Uterus (tissue), 4 donors: ENCODE results near the gene CDK15. TPM values are rescaled to one million over a fixed set of nuclear protein-coding genes. Genes with fewer than 3 reads are reported as not detected.

Experiments
- DNase-seq, 2 donors: peaks; one replicate each; pipeline ENCODE4 v3.0.0-alpha.2; 2019 to 2020
- H3K27ac ChIP-seq, 2 donors: fragments of 200-600 bp; sonication (generic); 1 replicate in 1 of 2; 2 replicates in 1 of 2; pipeline ENCODE4 v1.5.1; 2016 to 2018
- H3K27me3 ChIP-seq, 2 donors: fragments of 200-600 bp; sonication (generic); one replicate each; pipeline ENCODE4 v1.5.1; 2018 to 2019; ENCODE audit warnings: control low read depth in 1 of 2
- H3K36me3 ChIP-seq, 2 donors: fragments of 200-600 bp; sonication (generic); one replicate each; pipeline ENCODE4 v1.5.1; 2019; ENCODE audit warnings: control low read depth in 1 of 2
- H3K4me1 ChIP-seq, 2 donors: fragments of 200-600 bp; sonication (generic); one replicate each; pipeline ENCODE4 v1.5.1; 2018 to 2019; ENCODE audit warnings: control low read depth in 1 of 2
- H3K4me3 ChIP-seq, 2 donors: fragments of 200-600 bp; sonication (generic); 1 replicate in 1 of 2; 2 replicates in 1 of 2; pipeline ENCODE4 v1.5.1; 2018 to 2019; ENCODE audit warnings: mild to moderate bottlenecking in 1 of 2
- H3K9me3 ChIP-seq, 2 donors: fragments of 200-600 bp; sonication (generic); one replicate each; pipeline ENCODE4 v1.5.1; 2019; ENCODE audit warnings: control low read depth in 1 of 2
- POLR2A ChIP-seq, 2 donors: fragments of 450-650 bp; IDR thresholded peaks; one replicate each; pipeline ENCODE4 v1.6.1; 2016; ENCODE audit warnings: antibody characterized with exemption in 2 of 2, mild to moderate bottlenecking in 1 of 2, moderate library complexity in 1 of 2
- intact Hi-C: fragments of 100-400 bp; cut with DNase I; formaldehyde crosslinking; loops from one replicate; pipeline ENCODE4 v1.15.1; 2023; ENCODE audit warnings: low total_unique reads
- small RNA-seq: library from RNA; depleted of rRNA; stranded (forward); fragments of <200 nt; gene quantifications from one replicate; pipeline ENCODE3, GENCODE V24; 2016
- total RNA-seq, 4 donors: library from RNA; depleted of rRNA in 3 of 4; stranded (reverse); fragments of >200 nt in 3 of 4; gene quantifications; one replicate each; pipeline versions ENCODE4 v1.1.0 to v1.2.4, GENCODE V29; 2014 to 2023
- TF ChIP-seq, protein P1 (sequence below), 4 experiments: fragments of 200-600 bp in 2 of 4; fragments of 450-650 bp in 2 of 4; sonication (generic) in 2 of 4; IDR thresholded peaks; one replicate each; pipeline ENCODE4 v1.5.1; 2016 to 2019; ENCODE audit warnings: antibody characterized with exemption in 4 of 4, mild to moderate bottlenecking in 2 of 4, moderate library complexity in 1 of 4
- donor health status: DM: yes; HTN: yes; CAD: no.

The CDK15 gene
- total RNA-seq, 4 donors from 2014 or later = 0.55 to 6.9 (median 0.88) TPM; not detected in 1

DNA sequence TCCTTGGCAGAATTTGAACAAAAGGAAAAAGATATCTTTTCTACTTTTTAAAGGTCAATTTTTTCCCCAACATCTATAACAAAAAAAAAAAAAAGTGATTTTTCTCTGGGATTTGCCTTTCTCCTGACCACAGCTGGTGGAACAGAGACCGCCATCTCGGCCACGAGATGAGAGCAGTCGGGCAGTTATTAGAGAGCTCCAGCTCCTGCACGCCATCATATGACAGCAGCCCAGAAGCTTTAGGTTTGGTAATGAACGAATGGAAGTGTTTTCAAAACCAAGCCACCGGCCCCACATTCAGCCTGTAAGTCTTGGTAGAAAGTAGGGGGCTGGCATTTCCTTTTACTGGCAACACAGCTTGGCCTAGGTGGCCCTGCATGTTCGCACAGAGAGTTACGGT is 132.4 kb downstream of the CDK15 start:
- H3K4me3 ChIP-seq = no peak overlapping the region
- TF ChIP-seq POLR2A (IDR thresholded peaks at IDR 0.05) = no peak
- TF ChIP-seq, protein P1, sequence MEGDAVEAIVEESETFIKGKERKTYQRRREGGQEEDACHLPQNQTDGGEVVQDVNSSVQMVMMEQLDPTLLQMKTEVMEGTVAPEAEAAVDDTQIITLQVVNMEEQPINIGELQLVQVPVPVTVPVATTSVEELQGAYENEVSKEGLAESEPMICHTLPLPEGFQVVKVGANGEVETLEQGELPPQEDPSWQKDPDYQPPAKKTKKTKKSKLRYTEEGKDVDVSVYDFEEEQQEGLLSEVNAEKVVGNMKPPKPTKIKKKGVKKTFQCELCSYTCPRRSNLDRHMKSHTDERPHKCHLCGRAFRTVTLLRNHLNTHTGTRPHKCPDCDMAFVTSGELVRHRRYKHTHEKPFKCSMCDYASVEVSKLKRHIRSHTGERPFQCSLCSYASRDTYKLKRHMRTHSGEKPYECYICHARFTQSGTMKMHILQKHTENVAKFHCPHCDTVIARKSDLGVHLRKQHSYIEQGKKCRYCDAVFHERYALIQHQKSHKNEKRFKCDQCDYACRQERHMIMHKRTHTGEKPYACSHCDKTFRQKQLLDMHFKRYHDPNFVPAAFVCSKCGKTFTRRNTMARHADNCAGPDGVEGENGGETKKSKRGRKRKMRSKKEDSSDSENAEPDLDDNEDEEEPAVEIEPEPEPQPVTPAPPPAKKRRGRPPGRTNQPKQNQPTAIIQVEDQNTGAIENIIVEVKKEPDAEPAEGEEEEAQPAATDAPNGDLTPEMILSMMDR (IDR thresholded peaks at IDR 0.05) = no peak
- no peak for DNase-seq
- intact Hi-C loops = no loop called here
- H3K27me3 ChIP-seq = no peaks in the 10 kb centered on the region
- H3K9me3 ChIP-seq = no peaks in the 10 kb centered on the region
- no peak overlapping the region for H3K27ac ChIP-seq
- no peaks in the 10 kb centered on the region for H3K4me1 ChIP-seq
- no peaks in the 10 kb centered on the region for H3K36me3 ChIP-seq

DNA sequence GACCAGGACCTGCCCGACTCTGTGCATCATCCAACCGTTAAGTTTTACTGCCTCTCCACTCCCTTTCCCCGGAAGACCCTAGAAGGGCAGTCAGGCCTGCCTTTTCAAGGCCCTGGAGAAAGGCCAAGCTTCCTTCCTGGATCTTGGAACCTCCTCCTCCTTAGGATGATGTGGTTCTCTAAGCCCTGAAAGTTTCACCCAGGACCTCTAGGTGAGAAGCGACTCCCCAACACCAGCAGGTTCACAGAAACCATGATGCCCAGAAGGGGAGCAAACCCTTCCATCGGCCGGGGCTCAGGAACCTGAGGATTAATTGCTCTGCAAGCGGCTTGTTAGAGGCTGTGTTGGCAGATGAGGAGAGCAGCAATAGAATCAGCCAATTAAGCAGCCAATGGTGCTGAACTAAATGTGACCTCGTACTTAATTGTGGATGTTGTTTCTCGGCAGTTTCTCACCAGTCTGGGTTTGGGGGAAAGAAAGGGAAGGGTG is 133.2 kb downstream of the CDK15 start:
- no peaks in the 10 kb centered on the region for H3K9me3 ChIP-seq
- no peaks in the 10 kb centered on the region for H3K36me3 ChIP-seq
- H3K4me3 ChIP-seq = no peak overlapping the region
- no peak for TF ChIP-seq POLR2A (IDR thresholded peaks at IDR 0.05)
- TF ChIP-seq, protein P1 (IDR thresholded peaks at IDR 0.05) = no peak
- H3K4me1 ChIP-seq = no peaks in the 10 kb centered on the region
- intact Hi-C loops = no loop called here
- H3K27me3 ChIP-seq = no peaks in the 10 kb centered on the region
- no peak for DNase-seq
- no peak overlapping the region for H3K27ac ChIP-seq

DNA sequence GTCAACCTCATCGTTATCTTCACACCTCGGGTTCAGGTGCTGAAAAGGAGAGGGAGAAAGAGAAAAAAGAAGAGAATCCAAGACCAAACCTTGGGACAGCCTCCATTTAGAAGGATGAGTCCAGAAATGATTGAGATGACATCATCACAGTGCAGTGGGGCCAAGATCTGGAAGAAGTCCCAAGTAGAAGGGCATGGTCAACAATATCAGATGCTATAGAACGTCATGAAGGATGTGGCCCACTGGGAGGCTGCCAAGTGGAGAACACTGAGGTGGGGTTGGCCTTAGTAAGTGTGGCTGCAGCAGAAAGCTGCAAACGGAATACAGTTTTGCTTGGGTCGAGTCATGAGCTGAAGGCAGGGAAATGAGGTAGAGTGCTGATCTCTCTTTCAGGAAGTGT is 136.2 kb downstream of the CDK15 start:
- no peak overlapping the region for H3K27ac ChIP-seq
- TF ChIP-seq, protein P1 (IDR thresholded peaks at IDR 0.05) = no peak
- no peak for TF ChIP-seq POLR2A (IDR thresholded peaks at IDR 0.05)
- H3K27me3 ChIP-seq = no peaks in the 10 kb centered on the region
- intact Hi-C loops = no loop called here
- no peaks in the 10 kb centered on the region for H3K4me1 ChIP-seq
- no peak for DNase-seq
- H3K9me3 ChIP-seq = no peaks in the 10 kb centered on the region
- H3K4me3 ChIP-seq = no peak overlapping the region
- H3K36me3 ChIP-seq = no peaks in the 10 kb centered on the region

Small RNAs within 50 kb of the gene (small RNA-seq; reads per million reads assigned to genes)
- gene RF00019 = not detected
- not detected for gene RNU6-440P
- not detected for gene UBE2V1P11

Other genes starting within 250 kb of the CDK15 start
- gene TMEM237, start 163.0 kb upstream of the CDK15 start, total RNA-seq = 10 to 100 TPM in 3 of 4 donors, 1 to 10 TPM in 1; 7.2 to 52.1 (median 26.0) TPM
- under 1 TPM in 2 of 4 donors, not detected in 2; 0.24 to 0.97 TPM for gene MPP4, start 107.9 kb upstream of the CDK15 start, total RNA-seq
- gene ALS2, start 25.6 kb upstream of the CDK15 start, total RNA-seq = 10 to 100 TPM in 3 of 4 donors, 1 to 10 TPM in 1; 8.2 to 27.2 (median 23.5) TPM
- 10 to 100 TPM in 3 of 4 donors, under 1 TPM in 1; 0.77 to 38.8 (median 20.0) TPM for gene FZD7, start 227.3 kb downstream of the CDK15 start, total RNA-seq